DMS153 treated with DMSO at 0.1 percent for 48 hours (cell line): Measurements from ENCODE around the gene ABCC4.

Experiments
- DNase-seq: peaks from one replicate; lab custom pipeline; 2025; ENCODE audit not compliant: unreplicated experiment; lab: John Stamatoyannopoulos, UW

ABCC4 gene

DNA sequence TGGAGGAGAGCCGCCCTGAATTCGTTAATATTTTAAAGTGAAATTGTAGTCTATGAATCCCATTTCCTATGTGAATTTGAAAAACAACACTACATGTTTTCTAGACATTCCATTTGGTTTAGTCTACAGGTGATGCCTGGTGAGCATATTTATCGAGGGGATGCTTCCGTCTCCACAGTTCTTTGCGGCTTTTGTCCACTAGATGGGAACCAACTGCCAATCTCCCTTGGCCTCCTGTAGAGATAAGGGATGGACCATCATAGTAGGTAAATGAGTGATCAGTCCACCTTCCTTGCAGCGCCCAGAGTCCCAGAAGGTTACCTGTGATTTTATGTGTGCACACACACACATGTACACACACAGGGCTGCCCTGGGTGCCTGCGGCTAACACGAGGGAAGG, 299.1 kb downstream of the ABCC4 start:
- DNase-seq: no peak

DNA sequence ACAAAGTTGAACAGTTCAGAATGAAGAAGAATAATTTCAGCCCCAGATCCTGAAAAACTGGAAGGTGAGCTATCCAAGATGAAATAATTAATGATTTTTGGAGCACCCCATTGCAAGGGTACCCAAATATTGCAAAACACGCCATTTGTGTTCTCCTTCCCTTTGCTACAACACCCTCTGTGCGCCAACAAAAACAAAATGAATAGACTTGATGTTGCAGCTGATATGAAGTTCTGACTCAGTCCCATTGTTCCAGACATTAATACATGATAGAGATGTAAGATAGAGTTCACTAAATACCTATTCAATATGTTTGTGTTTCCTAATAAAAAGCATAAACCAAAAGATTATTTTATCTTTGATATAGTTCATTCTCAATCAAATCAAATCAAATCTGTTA, 301.4 kb downstream of the ABCC4 start:
- DNase-seq: no peak

DNA sequence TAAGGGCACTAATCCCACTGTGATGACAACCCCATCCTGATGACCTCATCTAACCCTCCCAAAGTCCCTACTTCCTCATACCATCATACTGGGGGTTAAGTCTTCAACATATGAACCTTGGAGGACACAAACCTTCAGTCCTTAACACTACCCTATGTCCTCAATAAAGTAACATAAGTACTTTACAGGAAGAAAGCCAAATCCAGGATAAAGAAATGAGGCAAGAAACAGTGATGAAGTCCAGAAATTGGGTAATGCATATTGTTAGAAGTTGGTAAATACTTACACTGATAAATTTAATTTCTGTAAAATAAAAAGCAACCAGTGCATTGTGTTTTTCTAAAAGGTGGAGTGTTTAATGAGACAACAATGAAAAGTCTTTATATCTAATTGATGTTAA, 304.1 kb downstream of the ABCC4 start:
- DNase-seq: no peak

DNA sequence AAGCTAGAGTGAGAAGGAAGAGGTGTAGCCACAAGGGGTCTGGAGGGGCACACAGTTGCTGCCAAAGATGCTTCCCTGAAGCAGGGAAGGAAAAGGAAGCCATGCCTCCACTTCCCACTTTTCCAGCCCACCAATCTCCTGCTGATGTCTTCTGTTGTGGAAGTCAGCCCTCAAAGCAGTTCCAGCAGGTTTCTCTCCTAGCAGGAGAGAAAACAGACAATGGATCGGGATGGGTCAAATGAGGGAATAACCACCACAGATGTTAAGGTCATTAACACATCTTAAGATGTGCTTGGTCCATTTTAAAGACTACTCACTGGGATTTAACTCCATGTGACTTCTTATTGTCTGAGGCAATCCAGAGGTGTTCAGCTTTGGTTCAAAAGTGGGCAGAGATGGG, 304.8 kb downstream of the ABCC4 start:
- DNase-seq: no peak

DNA sequence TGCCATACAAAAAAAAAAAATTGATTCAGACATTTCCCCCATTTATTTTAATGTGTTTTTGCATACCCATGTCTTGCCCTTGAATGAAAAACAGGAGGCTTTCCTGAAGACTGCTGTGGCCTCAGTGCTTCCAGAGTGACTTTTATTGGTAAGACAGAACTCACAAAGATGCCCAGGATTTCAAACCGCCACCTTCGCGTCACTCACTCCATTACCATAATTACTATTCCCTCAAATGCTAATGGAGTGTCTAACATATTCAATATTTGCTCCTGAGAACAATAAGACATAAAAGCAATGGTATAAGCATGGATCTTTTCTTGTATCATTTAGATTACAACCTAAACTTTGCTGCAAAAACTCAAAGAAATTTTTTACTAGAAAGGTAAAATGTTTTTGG, 306.7 kb downstream of the ABCC4 start:
- no peak for DNase-seq

DNA sequence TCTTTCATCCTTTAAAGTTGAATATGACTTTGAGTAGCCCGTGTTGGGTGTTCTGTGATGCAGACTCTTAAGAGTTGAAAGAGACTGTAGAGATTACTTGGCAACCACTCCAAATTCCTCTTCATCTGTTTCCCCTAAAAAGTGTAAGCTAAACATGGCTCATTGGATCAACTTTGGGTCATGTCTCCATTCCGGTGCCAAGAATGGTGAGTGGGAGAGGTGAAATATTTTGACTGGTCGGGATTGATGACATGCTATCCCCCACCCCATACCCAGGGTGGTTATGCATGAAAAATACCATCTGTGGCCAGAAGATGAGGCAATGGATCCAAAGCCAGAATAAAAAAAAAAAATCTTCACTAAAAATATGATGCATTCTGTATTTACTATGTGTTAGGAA, 307.6 kb downstream of the ABCC4 start:
- no peak for DNase-seq

DNA sequence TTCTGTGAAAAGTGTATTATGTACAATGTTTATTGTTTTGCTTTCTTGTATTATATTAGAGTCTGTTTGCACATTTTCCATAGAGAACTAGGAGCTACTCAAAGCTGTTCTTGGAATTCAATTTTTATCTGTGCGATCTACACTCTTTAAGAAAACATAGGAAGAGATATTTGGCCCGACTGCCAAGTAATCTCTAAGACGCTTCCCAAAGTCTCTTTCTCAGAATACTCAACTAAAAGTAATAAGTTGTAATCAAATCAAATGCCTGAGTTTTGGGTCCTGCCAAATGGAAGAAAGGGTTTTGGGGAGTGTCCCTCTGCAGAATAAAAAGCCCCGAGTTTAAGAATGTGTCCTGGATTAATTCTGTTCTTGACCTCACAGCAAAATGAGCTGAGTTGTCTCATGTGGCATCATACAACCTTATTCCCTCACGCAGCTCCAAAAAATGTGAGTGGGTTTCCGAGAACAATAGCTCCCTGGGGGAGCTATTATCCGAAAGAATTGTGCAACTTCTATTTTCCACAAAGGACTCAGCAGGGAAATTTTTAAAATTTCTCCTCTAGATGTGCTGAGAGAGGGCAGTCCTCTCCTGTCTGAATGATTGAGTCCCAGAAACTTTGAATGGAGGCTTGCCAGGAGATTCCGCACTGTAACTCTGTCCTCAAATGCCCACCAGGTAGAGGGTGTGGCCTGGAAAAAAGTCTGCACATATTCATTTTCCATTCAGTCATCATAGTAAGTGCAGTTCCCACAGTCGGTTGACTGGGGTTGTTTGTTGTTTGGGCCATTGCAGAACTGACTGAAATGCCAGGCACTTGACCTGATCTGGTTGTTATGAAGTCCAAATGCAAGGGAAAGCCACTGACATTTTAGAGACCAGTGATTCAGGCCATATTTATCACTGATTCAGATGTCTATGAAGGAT, 309.0 kb downstream of the ABCC4 start:
- no peak for DNase-seq

DNA sequence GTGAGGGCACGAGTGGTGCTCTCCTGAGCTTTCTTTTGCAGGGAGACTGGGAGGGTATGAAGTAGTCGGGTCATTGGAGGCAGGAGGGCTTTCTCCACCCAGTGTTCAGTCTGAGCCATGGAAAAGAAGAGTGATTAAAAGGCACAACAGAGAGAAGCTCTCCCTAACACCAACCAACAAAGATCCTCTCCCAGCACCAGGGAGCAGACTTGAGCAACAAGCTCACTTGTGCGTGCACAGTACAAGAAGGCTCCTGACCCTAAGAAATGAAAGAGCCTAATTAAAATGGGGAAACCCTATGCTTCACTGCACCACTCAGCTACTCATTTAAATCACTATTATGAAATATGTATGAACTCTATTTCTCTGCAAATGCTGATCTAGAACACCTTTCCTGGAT, 312.6 kb downstream of the ABCC4 start:
- no peak for DNase-seq

DNA sequence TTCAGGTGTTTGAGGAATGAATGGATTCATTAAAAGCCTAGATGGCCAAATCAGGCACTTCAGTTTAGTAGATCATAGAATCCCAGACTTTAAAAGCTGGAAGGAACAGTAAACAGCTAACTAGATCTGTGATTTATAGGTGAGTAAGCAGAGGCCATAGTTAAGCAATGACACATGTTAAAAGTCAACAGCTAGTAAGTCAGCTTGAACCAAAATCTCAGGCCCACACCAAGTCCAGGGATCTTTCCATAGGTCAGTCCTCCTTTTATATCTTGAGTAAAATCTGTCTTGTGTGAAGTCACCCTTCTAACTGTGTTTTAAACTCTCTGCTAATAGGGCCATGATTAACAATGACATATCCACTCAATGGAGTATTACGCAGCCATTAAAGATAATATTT, 313.4 kb downstream of the ABCC4 start:
- no peak for DNase-seq

DNA sequence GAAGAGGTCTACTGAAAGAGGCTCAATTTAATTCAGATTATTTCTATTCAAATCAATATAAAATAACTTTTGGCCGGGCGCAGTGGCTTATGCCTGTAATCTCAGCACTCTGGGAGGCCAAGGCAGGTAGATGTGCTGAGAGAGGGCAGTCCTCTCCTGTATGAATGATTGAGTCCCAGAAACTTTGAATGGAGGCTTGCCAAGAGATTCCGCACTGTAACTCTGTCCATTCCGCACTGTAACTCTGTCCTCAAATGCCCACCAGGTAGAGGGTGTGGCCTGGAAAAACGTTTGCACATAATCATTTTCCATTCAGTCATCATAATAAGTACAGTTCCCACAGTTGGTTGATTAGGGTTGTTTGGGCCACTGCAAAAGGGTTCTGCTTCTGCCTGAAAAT, 314.2 kb downstream of the ABCC4 start:
- no peak for DNase-seq

DNA sequence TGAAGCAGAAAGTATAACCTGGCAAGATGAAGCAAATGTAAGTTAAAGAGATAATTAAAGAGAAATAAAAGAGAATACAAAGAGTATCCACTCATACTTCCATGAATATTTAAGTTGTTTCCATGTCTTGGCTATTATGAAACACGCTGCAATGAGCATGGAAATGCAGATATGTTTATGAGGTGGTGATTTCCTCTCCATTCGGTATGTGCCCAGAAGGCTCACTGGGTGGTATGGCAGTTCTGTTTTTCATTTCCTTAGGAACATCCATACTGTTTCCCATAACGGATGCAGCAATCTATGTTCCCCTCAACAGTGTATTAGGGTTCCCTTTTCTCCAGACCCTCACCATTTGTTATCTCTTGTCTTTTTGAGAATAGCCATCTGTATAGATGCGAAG, 316.3 kb downstream of the ABCC4 start:
- no peak for DNase-seq

DNA sequence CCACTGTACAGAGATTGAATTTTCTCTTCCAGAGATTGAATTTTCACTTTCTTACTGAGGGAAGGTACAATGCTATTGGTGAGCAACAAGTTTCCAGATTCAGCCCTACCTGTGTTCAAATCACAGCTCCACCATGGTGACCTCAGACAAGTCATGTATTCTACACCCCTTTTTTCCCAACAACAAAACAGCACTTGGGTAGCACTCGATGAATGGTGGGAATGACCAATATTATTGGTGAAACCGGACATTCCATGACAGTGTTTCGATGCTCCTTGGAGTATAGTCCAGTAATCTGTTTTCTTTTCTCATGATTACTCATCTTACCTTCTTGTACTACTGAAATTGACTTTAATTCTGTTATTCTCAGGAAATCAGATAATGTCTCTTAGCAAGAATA, 322.7 kb downstream of the ABCC4 start:
- DNase-seq: no peak

DNA sequence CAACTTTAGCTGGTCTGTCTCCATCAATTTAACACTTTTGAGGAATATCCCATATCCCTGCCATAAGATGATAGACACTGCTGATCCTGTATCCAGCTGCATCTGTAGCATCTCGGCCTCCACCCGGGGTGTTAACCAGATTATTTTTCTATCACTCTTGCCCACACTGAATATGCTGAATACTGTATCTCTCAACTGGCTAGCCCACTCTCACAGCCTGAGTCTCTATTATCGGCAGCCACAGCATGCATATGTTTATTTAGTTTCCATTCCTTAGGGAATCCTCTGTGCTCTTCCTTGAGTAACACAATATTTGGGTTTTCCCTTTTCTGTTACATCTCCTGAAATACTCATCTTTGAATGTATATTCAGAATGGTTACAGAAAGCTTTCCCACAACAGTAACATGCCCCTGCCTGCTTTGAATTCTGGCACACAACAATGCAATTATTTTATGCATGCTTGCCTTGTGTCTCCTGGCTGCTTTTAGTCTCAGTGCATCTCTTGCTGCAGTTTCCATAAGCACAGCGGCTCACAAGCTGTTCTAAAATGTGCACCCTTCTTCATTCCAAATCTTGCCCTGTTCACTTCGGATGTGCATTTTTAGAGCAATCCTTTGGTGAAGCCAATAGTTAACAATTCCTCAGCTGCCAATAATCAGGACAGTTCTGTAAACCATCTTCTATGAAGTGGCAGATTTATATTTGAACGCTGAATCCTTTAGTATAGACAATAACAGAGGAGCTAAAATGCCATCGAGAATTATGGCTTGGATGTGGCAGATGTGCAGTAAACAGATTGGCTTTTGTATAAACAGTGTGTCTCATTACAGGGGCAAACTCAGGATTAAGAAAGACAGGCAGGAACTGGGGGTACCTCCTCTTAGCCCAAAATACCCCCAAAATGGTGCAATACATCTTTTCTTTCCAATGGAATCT, 327.0 kb downstream of the ABCC4 start:
- no peak for DNase-seq

DNA sequence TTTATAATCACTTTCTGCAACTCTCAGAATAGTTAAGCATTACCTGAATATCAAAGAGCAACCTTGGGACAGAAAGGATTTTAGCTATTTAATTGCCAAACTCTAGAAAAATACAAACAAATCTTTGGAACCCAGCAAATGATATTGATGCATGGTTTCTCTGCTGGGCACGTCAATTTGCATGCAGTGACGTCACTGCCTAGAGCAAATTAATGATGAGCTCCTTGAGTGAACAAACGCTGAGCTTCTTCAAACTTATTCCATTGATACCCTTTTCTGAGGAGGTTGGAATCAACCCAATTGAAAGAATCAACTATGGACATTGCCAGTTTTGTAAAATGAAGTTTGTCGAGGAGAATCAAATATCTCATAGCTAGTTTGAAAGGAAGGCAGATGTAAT, 329.0 kb downstream of the ABCC4 start:
- no peak for DNase-seq
